Activated CD8-positive, alpha-beta T cell treated with anti-CD3 and anti-CD28 coated beads for 36 hours (primary cell): ENCODE results near the gene SPIB. TPM values are rescaled to one million over a fixed set of nuclear protein-coding genes. Genes with fewer than 3 reads are reported as not detected.

Experiments used
- ATAC-seq: fragments of 200-7000 bp; cut with Tn5 transposase; one replicate; pipeline ENCODE4 v1.10.0; 2021; ENCODE audit warnings: mild to moderate bottlenecking, moderate library complexity
- CTCF ChIA-PET: fragments of 350-600 bp; sonication (Branson Sonifier 250); formaldehyde crosslinking; loops from one replicate; lab custom pipeline; 2021; ENCODE audit warnings: antibody characterized with exemption; lab: Charles Lee
- POLR2A ChIA-PET: fragments of 350-600 bp; sonication (Branson Sonifier 250); formaldehyde crosslinking; loops from one replicate; lab custom pipeline; 2021; ENCODE audit warnings: antibody characterized with exemption; lab: Charles Lee
- DNase-seq: peaks from one replicate; pipeline ENCODE4 v3.0.0-alpha.2; 2020
- H3K27ac Mint-ChIP-seq: one replicate; pipeline ENCODE4 v1.8.0; 2021; ENCODE audit warnings: mild to moderate bottlenecking, mixed read lengths
- H3K27me3 Mint-ChIP-seq: one replicate; pipeline ENCODE4 v1.8.0; 2021; ENCODE audit warnings: mixed read lengths
- H3K36me3 Mint-ChIP-seq: one replicate; pipeline ENCODE4 v1.8.0; 2021; ENCODE audit warnings: low read depth, mixed read lengths
- H3K4me1 Mint-ChIP-seq: one replicate; pipeline ENCODE4 v1.8.0; 2021; ENCODE audit warnings: low read depth, mixed read lengths
- H3K4me3 Mint-ChIP-seq: one replicate; pipeline ENCODE4 v1.8.0; 2021; ENCODE audit warnings: mild to moderate bottlenecking, moderate library complexity, mixed read lengths
- H3K9me3 Mint-ChIP-seq: one replicate; pipeline ENCODE4 v1.8.0; 2021; ENCODE audit warnings: mixed read lengths
- intact Hi-C: fragments of 100-400 bp; cut with micrococcal nuclease; formaldehyde crosslinking; loops from one replicate; pipeline ENCODE4 v1.10.0; 2022
- total RNA-seq, 2 experiments: library from RNA; stranded (reverse); gene quantifications; one replicate each; pipeline ENCODE4 v1.2.3, GENCODE V29; 2021
- TF ChIP-seq, protein P1 (sequence below): fragments of 200-600 bp; IDR thresholded peaks from one replicate; pipeline ENCODE4 v1.8.0; 2022; ENCODE audit warnings: antibody characterized with exemption, mild to moderate bottlenecking

SPIB gene
- total RNA-seq, 2 experiments from 2014 or later, result 0.68 to 1.5 TPM

GRCh38 chr19:50401605-50402450, 16.9 kb upstream of the SPIB start:
- Mint-ChIP-seq H3K4me1 (no peaks in the 10 kb centered on the region), H3K27me3 (no peaks in the 10 kb centered on the region), H3K4me3 (no peak overlapping the region), H3K36me3 (peaks cover 33% of the 10 kb centered on the region), H3K9me3 (no peaks in the 10 kb centered on the region), H3K27ac (no peak overlapping the region)
- CTCF ChIA-PET, result no interaction called here
- intact Hi-C loops, result no loop called here
- DNase-seq, result no peak
- ATAC-seq, result no peak
- POLR2A ChIA-PET, result interaction anchor here (0.5 to 1.0 kb wide), 2 partner anchors 12 to 15 kb away, joined by 3 read pairs; no protein-coding TSS in a partner anchor
- TF ChIP-seq, protein P1, sequence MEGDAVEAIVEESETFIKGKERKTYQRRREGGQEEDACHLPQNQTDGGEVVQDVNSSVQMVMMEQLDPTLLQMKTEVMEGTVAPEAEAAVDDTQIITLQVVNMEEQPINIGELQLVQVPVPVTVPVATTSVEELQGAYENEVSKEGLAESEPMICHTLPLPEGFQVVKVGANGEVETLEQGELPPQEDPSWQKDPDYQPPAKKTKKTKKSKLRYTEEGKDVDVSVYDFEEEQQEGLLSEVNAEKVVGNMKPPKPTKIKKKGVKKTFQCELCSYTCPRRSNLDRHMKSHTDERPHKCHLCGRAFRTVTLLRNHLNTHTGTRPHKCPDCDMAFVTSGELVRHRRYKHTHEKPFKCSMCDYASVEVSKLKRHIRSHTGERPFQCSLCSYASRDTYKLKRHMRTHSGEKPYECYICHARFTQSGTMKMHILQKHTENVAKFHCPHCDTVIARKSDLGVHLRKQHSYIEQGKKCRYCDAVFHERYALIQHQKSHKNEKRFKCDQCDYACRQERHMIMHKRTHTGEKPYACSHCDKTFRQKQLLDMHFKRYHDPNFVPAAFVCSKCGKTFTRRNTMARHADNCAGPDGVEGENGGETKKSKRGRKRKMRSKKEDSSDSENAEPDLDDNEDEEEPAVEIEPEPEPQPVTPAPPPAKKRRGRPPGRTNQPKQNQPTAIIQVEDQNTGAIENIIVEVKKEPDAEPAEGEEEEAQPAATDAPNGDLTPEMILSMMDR, result no peak

DNA sequence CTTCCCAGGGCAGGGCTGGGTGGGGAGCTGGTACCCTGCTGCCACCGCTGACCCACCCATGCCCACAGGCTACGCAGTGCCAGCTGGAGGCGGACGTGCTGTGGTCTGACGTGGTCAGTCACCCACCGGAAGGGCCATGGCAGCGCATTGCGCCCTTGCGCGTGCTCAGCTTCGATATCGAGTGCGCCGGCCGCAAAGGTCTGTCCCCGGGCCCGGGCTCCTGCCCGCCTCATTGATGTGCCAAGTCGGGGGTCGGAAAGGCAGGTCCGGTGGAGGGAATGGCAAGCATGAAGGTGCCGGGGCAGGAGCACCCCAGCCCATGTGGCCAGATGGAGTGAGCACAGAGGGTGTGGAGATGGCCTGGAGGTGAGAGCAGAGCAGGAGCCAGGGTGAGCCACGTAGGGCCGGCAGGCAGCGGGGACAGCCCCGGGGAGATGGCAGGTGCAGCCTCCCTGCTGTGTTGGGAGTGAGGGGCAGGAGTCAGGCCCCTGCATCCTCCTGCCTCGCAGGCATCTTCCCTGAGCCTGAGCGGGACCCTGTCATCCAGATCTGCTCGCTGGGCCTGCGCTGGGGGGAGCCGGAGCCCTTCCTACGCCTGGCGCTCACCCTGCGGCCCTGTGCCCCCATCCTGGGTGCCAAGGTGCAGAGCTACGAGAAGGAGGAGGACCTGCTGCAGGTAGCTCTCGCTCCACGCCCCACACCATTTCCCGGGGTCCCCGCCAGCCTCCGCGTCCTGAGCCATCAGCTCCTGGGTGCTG, 16.0 kb upstream of the SPIB start:
- intact Hi-C loops, result no loop called here
- H3K27me3 Mint-ChIP-seq, result no peaks in the 10 kb centered on the region
- no peak for ATAC-seq
- no peaks in the 10 kb centered on the region for H3K4me1 Mint-ChIP-seq
- H3K9me3 Mint-ChIP-seq, result no peaks in the 10 kb centered on the region
- no peak overlapping the region for H3K4me3 Mint-ChIP-seq
- CTCF ChIA-PET, result no interaction called here
- no peak overlapping the region for H3K27ac Mint-ChIP-seq
- TF ChIP-seq, protein P1, result no peak
- POLR2A ChIA-PET, result interaction anchor here (0.5 kb wide), 1 partner anchor 13 kb away, joined by 3 read pairs; no protein-coding TSS in a partner anchor
- no peak for DNase-seq
- peaks cover 35% of the 10 kb centered on the region for H3K36me3 Mint-ChIP-seq

GRCh38 chr19:50406156-50406820, 12.4 kb upstream of the SPIB start:
- intact Hi-C loops, result no loop called here
- no peaks in the 10 kb centered on the region for H3K4me1 Mint-ChIP-seq
- ATAC-seq (no peak), DNase-seq (no peak)
- ChIA-PET CTCF (no interaction called here), POLR2A (no interaction called here)
- no peak overlapping the region for H3K4me3 Mint-ChIP-seq
- H3K36me3 Mint-ChIP-seq, result peaks cover 26% of the 10 kb centered on the region
- TF ChIP-seq, protein P1, result no peak
- no peak overlapping the region for H3K27ac Mint-ChIP-seq
- no peaks in the 10 kb centered on the region for H3K9me3 Mint-ChIP-seq
- no peaks in the 10 kb centered on the region for H3K27me3 Mint-ChIP-seq

GRCh38 chr19:50406829-50407228, 11.9 kb upstream of the SPIB start:
- Mint-ChIP-seq H3K4me3 (no peak overlapping the region), H3K9me3 (no peaks in the 10 kb centered on the region), H3K36me3 (peaks cover 26% of the 10 kb centered on the region), H3K4me1 (no peaks in the 10 kb centered on the region), H3K27ac (no peak overlapping the region), H3K27me3 (no peaks in the 10 kb centered on the region)
- no peak for DNase-seq
- intact Hi-C loops, result no loop called here
- TF ChIP-seq, protein P1, result no peak
- POLR2A ChIA-PET, result no interaction called here
- ATAC-seq, result no peak
- CTCF ChIA-PET, result no interaction called here
